Testis (tissue), 3 donors: ENCODE results near the gene BCAS2. TPM values are rescaled to one million over a fixed set of nuclear protein-coding genes. Genes with fewer than 3 reads are reported as not detected.

ENCODE experiments used
- DNase-seq: peaks from one replicate; pipeline ENCODE4 v3.0.0-alpha.2; 2019
- H3K27ac ChIP-seq, 2 donors: fragments of 200-600 bp; sonication (generic); one replicate each; pipeline ENCODE4 v1.5.1; 2019
- H3K27me3 ChIP-seq: fragments of 200-600 bp; sonication (generic); one replicate; pipeline ENCODE4 v1.5.1; 2019
- H3K36me3 ChIP-seq: fragments of 200-600 bp; sonication (generic); one replicate; pipeline ENCODE4 v1.5.1; 2017; ENCODE audit warnings: low read depth; ENCODE audit errors: missing control alignments
- H3K4me1 ChIP-seq: fragments of 200-600 bp; sonication (generic); one replicate; pipeline ENCODE4 v1.5.1; 2019
- H3K4me3 ChIP-seq, 2 donors: fragments of 200-600 bp; sonication (generic); one replicate each; pipeline ENCODE4 v1.5.1; 2017 to 2019
- H3K9me3 ChIP-seq: fragments of 200-600 bp; sonication (generic); one replicate; pipeline ENCODE4 v1.5.1; 2017
- POLR2A ChIP-seq: fragments of 450-650 bp; IDR thresholded peaks from one replicate; pipeline ENCODE4 v1.6.1; 2017; ENCODE audit warnings: antibody characterized with exemption, mild to moderate bottlenecking, moderate library complexity
- WGBS, 2 donors: methylation state at CpG; one replicate each; pipeline ENCODE4 v1.1.5; 2018; 5-methylcytosine and 5-hydroxymethylcytosine counted together
- intact Hi-C: fragments of 100-400 bp; cut with DNase I; formaldehyde crosslinking; loops from one replicate; pipeline ENCODE4 v1.15.1; 2023; ENCODE audit warnings: low total_unique reads
- polyA plus RNA-seq: library from polyadenylated mRNA; stranded (reverse); fragments of 350-450 nt; fragmentation: Illumina TruSeq; extraction: RNeasy Lipid Tissue Mini Kit (QIAGEN cat#74804); gene quantifications from one replicate; pipeline ENCODE4 v1.2.3, GENCODE V29; 2014; ENCODE audit warnings: low read depth, low replicate concordance; ENCODE audit not compliant: insufficient read depth
- total RNA-seq, 2 donors: library from RNA; depleted of rRNA; stranded (reverse); fragments of >200 nt; gene quantifications; one replicate each; pipeline ENCODE4 v1.2.3, GENCODE V29; 2016
- TF ChIP-seq, protein P1 (sequence below), 3 experiments: fragments of 450-650 bp in 2 of 3; fragments of 200-600 bp in 1 of 3; sonication (generic) in 1 of 3; IDR thresholded peaks; one replicate each; pipeline ENCODE4 v1.5.1; 2016 to 2019; ENCODE audit warnings: antibody characterized with exemption in 3 of 3, mild to moderate bottlenecking in 2 of 3, moderate library complexity in 1 of 3

Gene BCAS2
- total and polyA plus RNA-seq, 3 donors from 2014 or later, result 41.8 to 51.4 (median 47.7) TPM

DNA sequence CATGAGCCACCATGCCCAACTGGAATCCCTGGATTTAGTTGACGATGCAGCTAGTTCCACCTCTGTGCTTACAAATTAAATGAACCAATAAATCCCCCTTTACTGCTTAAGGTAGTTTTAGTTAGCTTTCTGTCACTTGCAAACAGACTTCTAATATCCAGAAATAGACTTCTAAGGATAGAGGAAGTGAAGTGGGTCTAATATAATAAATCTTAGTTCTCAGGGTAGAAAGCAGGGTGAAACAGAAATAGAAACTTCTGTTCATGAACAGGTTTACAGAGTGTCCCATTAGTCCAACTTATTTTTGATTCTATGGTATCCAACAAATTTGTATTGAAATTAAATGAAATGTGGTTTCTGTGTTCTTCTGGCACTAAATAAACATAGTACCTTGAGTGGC lies 20.1 kb downstream of the BCAS2 start:
- no peaks in the 10 kb centered on the region for H3K27me3 ChIP-seq
- H3K4me3 ChIP-seq, result no peak overlapping the region
- 82% methylated on average over 1 of the region's 1 CpG for WGBS, 2 donors
- intact Hi-C loops, result no loop called here
- no peaks in the 10 kb centered on the region for H3K9me3 ChIP-seq
- TF ChIP-seq, protein P1, sequence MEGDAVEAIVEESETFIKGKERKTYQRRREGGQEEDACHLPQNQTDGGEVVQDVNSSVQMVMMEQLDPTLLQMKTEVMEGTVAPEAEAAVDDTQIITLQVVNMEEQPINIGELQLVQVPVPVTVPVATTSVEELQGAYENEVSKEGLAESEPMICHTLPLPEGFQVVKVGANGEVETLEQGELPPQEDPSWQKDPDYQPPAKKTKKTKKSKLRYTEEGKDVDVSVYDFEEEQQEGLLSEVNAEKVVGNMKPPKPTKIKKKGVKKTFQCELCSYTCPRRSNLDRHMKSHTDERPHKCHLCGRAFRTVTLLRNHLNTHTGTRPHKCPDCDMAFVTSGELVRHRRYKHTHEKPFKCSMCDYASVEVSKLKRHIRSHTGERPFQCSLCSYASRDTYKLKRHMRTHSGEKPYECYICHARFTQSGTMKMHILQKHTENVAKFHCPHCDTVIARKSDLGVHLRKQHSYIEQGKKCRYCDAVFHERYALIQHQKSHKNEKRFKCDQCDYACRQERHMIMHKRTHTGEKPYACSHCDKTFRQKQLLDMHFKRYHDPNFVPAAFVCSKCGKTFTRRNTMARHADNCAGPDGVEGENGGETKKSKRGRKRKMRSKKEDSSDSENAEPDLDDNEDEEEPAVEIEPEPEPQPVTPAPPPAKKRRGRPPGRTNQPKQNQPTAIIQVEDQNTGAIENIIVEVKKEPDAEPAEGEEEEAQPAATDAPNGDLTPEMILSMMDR (IDR thresholded peaks at IDR 0.05), result no peak
- no peak for TF ChIP-seq POLR2A
- no peak overlapping the region for H3K27ac ChIP-seq
- no peak for DNase-seq
- H3K4me1 ChIP-seq, result no peaks in the 10 kb centered on the region
- H3K36me3 ChIP-seq, result no peaks in the 10 kb centered on the region

DNA sequence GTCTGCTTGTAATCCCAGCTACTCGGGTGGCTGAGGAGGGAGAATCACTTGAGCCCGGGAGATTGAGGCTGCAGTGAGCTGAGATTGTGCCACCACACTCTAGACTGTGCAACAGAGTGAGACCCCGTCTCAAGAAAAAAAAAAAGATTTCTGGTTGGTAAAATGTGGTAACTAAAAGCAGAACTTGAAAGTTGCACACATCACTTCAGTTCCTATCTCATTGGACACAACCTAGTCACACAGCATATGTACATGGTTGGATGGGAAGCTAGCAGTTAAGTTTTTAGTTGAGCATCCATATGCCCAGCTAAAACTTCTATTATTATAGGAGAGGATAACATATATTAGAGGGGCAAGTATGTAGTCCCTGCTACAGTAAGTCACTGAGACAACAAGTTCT lies 22.1 kb downstream of the BCAS2 start:
- no peaks in the 10 kb centered on the region for H3K4me1 ChIP-seq
- intact Hi-C loops, result no loop called here
- 84% methylated on average over 3 of the region's 3 CpGs for WGBS, 2 donors

DNA sequence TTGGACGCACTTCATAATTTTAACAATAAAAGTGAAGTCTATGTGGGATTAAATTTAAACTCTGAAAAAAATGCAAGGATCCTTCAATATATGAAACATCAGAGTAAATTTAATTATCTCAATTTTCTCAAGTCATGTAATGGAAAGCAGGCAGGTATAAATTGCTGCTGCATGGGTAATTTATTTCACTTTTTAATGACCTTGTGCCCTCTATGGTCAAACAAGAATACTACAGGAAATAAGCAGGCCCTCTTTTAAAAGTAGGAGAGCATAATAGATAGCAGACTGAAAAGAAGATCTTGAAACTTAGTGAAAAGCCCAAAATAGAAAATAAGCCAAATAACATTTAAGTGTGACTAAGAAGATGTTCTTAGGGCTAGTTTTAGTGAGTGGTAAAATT lies 22.9 kb downstream of the BCAS2 start:
- Histone ChIP-seq H3K27ac (no peak overlapping the region), H3K27me3 (no peaks in the 10 kb centered on the region), H3K36me3 (no peaks in the 10 kb centered on the region), H3K4me3 (no peak overlapping the region), H3K4me1 (no peaks in the 10 kb centered on the region), H3K9me3 (no peaks in the 10 kb centered on the region)
- TF ChIP-seq POLR2A, result no peak
- TF ChIP-seq, protein P1 (IDR thresholded peaks at IDR 0.05), result peak in 1 of 3 experiments; percentile 30
- intact Hi-C loops, result no loop called here
- 94 to 97% methylated on average over 1 of the region's 1 CpG for WGBS, 2 donors
- no peak for DNase-seq

More for the DNA sequence above, 22.1 kb downstream of the BCAS2 start:
- Histone ChIP-seq H3K9me3 (no peaks in the 10 kb centered on the region), H3K27me3 (no peaks in the 10 kb centered on the region), H3K27ac (no peak overlapping the region), H3K36me3 (no peaks in the 10 kb centered on the region), H3K4me3 (no peak overlapping the region)
- TF ChIP-seq POLR2A, result no peak
- TF ChIP-seq, protein P1 (IDR thresholded peaks at IDR 0.05), result no peak
- DNase-seq, result no peak

DNA sequence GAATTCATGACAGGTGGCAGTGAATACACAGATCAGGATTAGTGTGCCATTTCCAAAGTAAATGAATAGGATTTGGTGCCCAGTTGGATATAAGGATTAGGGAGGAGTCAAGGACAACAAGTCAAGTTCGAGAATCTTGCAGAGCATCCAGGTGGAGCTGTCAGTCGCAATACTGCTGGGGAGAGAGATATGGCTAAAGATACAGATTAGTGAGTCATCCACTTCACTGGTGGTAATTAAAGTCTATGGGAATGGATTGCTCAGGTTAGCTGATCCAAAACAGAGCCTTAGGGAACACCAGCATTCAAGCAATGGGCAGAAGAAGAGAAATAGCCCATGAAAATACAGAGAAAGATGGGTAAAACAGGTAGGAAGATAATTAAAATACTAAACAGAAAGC lies 26.8 kb downstream of the BCAS2 start:
- no peak for DNase-seq
- no peaks in the 10 kb centered on the region for H3K4me1 ChIP-seq
- H3K9me3 ChIP-seq, result no peaks in the 10 kb centered on the region
- WGBS, 2 donors, result 84 to 87% methylated on average over 2 of the region's 2 CpGs
- H3K27me3 ChIP-seq, result no peaks in the 10 kb centered on the region
- TF ChIP-seq POLR2A, result no peak
- TF ChIP-seq, protein P1 (IDR thresholded peaks at IDR 0.05), result no peak
- H3K4me3 ChIP-seq, result no peak overlapping the region
- H3K36me3 ChIP-seq, result no peaks in the 10 kb centered on the region
- intact Hi-C loops, result no loop called here
- H3K27ac ChIP-seq, result no peak overlapping the region

DNA sequence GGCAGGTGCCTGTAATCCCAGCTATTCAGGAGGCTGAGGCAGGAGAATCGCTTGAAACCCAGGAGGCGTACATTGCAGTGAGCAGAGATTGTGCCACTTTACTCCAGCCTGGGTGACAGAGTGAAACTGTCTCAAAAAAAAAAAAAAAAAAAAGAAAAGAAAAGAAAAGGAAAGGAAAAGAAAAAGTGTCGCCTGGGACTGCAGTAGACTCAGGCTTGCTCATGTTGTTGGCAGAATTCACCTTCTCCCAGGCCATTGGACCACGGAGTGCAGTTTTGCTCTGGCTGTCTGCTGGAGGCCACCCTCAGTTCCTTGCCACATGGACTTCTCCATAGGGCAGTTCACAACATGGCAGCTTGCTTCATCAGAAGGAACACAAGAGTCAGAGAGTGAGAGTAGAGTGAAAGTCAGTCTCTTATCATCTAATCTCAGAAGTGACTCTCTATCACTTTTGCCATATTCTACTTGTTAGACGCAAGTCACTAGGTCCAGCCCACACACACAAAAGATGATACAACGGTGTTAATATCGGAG lies 29.2 kb downstream of the BCAS2 start:
- TF ChIP-seq POLR2A, result no peak
- TF ChIP-seq, protein P1 (IDR thresholded peaks at IDR 0.05), result no peak
- DNase-seq, result no peak
- H3K27me3 ChIP-seq, result no peaks in the 10 kb centered on the region
- no peaks in the 10 kb centered on the region for H3K4me1 ChIP-seq
- H3K36me3 ChIP-seq, result no peaks in the 10 kb centered on the region
- H3K4me3 ChIP-seq, result no peak overlapping the region
- 96% methylated on average over 7 of the region's 7 CpGs for WGBS, 2 donors
- H3K9me3 ChIP-seq, result no peaks in the 10 kb centered on the region
- intact Hi-C loops, result no loop called here
- H3K27ac ChIP-seq, result no peak overlapping the region
